Right atrium auricular region (tissue), 2 donors: ENCODE measurements around the gene OSTC. TPM values are rescaled to one million over a fixed set of nuclear protein-coding genes. Genes with fewer than 3 reads are reported as not detected.
A peak's percentile ranks its signal among the peaks of the same experiment; 100 is the strongest.

Source experiments
- DNase-seq: peaks from one replicate; pipeline ENCODE4 v3.0.0-alpha.2; 2019; ENCODE audit warnings: low spot score
- H3K27ac ChIP-seq, 2 donors: fragments of 200-600 bp; sonication (generic); 1 replicate in 1 of 2; 2 replicates in 1 of 2; pipeline ENCODE4 v1.5.1; 2016 to 2019
- H3K27me3 ChIP-seq, 2 donors: fragments of 200-600 bp; sonication (generic); one replicate each; pipeline versions ENCODE4 v1.5.1 to v1.6.0; 2017 to 2019
- H3K36me3 ChIP-seq: fragments of 200-600 bp; sonication (generic); one replicate; pipeline ENCODE4 v1.5.1; 2016
- H3K4me1 ChIP-seq, 2 donors: fragments of 200-600 bp; sonication (generic); one replicate each; pipeline versions ENCODE4 v1.5.1 to v1.6.0; 2017 to 2019
- H3K4me3 ChIP-seq, 2 donors: fragments of 200-600 bp; sonication (generic); 1 replicate in 1 of 2; 2 replicates in 1 of 2; pipeline ENCODE4 v1.5.1; 2017 to 2019; ENCODE audit warnings: mild to moderate bottlenecking in 1 of 2, moderate library complexity in 1 of 2
- H3K9me3 ChIP-seq, 2 donors: fragments of 200-600 bp; sonication (generic); one replicate each; pipeline ENCODE4 v1.5.1; 2019
- total RNA-seq, 2 donors: library from RNA; depleted of rRNA; stranded (reverse); fragments of >200 nt; gene quantifications; one replicate each; pipeline ENCODE4 v1.1.0, GENCODE V29; 2016
- TF ChIP-seq, protein P1 (sequence below), 2 donors: fragments of 200-600 bp; sonication (generic); IDR thresholded peaks; one replicate each; pipeline ENCODE4 v1.5.1; 2019; ENCODE audit warnings: antibody characterized with exemption in 2 of 2

Gene OSTC
- total RNA-seq, 2 donors from 2014 or later: 29.8 to 43.3 TPM

DNA sequence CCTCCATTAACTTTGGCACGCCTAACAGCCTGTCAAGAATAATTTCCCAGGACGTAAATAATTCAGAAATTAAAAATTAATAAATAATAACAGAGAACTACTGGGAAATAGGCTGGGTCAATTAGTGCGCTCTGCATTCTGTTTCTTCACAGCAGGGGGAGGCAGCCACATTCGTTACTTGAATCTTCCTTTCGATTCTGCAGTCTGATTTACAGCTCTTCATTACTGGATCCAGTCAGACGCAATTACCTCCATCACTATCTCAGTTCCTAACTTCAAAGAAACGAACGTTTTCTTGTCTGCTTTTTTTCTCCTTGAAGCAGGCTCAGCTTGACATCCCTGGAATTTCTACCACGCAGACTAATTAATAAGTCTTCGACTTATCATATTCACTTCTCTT is 39.0 kb upstream of the OSTC start:
- H3K9me3 ChIP-seq: peaks cover 0 to 2% of the 10 kb centered on the region in 2 donors
- no peaks in the 10 kb centered on the region for H3K36me3 ChIP-seq
- H3K4me3 ChIP-seq: peak overlapping the region in 1 of 2 donors; percentile 30
- no peaks in the 10 kb centered on the region for H3K27me3 ChIP-seq
- no peak overlapping the region for H3K27ac ChIP-seq
- DNase-seq: no peak
- TF ChIP-seq, protein P1, sequence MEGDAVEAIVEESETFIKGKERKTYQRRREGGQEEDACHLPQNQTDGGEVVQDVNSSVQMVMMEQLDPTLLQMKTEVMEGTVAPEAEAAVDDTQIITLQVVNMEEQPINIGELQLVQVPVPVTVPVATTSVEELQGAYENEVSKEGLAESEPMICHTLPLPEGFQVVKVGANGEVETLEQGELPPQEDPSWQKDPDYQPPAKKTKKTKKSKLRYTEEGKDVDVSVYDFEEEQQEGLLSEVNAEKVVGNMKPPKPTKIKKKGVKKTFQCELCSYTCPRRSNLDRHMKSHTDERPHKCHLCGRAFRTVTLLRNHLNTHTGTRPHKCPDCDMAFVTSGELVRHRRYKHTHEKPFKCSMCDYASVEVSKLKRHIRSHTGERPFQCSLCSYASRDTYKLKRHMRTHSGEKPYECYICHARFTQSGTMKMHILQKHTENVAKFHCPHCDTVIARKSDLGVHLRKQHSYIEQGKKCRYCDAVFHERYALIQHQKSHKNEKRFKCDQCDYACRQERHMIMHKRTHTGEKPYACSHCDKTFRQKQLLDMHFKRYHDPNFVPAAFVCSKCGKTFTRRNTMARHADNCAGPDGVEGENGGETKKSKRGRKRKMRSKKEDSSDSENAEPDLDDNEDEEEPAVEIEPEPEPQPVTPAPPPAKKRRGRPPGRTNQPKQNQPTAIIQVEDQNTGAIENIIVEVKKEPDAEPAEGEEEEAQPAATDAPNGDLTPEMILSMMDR (IDR thresholded peaks at IDR 0.05): peak in 1 of 2 donors; percentile 30
- H3K4me1 ChIP-seq: no peaks in the 10 kb centered on the region

DNA sequence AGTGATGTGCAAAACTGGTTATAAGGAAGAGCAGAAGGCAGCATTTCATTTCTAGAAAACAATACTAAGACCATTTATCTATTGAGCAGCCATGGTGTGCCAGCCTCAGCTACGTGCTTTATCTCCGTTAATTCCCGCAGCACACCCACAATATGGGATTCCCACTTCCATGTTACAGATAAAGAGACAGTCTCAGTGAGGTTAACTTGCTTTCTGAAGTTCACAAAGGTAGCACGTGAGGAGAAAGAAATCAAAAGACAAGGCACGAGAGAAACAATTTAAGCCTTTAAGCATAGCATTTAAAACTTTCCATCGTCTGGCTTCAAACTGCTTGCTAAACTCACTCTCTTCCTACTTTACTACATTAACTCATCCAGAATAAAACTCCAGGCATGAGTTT is 38.0 kb upstream of the OSTC start:
- H3K36me3 ChIP-seq: no peaks in the 10 kb centered on the region
- TF ChIP-seq, protein P1 (IDR thresholded peaks at IDR 0.05): no peak
- no peak overlapping the region for H3K27ac ChIP-seq
- no peaks in the 10 kb centered on the region for H3K4me1 ChIP-seq
- H3K9me3 ChIP-seq: no peaks in the 10 kb centered on the region
- no peaks in the 10 kb centered on the region for H3K27me3 ChIP-seq
- no peak overlapping the region for H3K4me3 ChIP-seq
- no peak for DNase-seq

DNA sequence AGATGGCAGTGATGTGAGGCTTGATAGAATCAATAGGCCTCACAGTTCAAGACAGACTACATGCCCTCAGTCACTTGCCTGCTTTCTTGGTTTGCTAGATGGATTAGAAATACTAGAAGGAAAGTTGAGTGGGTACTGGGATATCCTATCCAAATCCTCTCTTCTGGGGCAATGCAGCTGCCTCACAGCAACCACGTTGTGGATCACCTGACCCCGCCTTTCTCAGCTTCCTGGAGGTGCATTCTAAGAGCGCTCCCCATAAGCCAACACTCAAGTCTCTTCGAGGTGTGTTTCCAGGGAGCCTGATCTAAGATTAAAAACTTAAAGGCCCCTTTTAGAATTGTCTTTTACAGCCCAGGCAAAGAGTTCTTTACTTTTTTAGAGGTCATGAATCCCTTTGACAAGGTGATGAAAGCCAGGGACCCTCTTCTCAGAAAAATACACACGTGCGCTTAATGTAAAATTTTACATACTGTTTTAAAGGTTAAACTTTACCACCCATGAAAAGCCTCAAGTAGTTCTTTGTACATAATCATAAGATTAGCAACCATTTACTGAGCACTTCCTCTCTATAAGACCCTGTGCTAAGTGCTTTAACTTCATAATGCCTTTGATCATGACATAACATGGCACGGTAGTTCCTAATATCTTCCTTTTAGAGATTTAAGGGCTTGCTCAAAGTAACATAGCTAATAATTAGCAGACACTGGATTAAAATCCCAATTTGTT is 30.9 kb upstream of the OSTC start:
- Histone ChIP-seq H3K4me1 (peaks cover 0 to 35% of the 10 kb centered on the region in 2 donors), H3K4me3 (peak overlapping the region; percentile 58 to 76), H3K9me3 (no peaks in the 10 kb centered on the region), H3K36me3 (peaks cover 27% of the 10 kb centered on the region), H3K27ac (peak overlapping the region; percentile 76 to 78), H3K27me3 (no peaks in the 10 kb centered on the region)
- TF ChIP-seq, protein P1 (IDR thresholded peaks at IDR 0.05): no peak
- no peak for DNase-seq

DNA sequence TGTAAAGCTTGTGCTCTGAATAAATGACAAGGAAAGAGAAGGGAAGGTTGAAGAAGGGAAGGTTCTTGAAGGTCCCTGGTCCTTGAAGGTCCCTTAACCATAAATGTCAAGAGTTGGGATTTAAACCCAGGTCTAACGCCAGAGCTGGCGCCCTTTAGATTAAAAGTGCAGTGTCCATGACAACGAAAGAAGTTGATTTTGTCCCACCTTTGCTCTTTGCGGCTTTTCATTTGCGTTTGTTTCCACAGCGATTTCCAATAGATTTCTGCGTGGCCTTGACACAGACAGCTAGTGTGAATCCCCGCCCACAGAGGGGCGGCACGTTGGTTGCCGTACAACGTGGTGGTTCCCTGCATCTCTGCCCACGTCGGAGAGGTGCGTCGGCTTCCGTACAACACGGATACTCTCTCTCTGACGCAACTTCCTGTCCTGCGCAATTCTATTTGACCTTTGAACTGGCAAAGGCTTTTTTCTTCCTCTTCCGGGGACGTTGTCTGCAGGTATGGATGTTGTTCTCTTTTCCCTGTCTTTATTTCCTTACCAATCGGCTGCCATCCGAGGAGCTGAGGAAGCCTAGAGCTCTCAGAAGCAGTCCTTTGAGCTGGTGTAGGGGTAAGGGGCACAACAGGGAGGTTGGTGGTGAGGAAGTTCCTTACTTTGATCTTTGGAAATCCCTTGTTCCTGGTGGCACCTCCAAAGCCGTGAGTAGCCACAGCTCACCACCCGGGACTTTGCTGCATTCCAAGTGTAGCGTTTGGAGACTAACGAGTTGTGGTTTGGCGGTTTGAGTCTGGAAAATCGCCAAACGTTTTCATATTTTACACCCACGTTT is 30.1 kb upstream of the OSTC start, which contains the start of gene RPL34:
TSS of gene RPL34 (plus strand) at position 476 of the 832 bp plus-strand sequence. CDS start 1,384 bp downstream, outside the sequence.
- Histone ChIP-seq H3K27me3 (no peaks in the 10 kb centered on the region), H3K9me3 (no peaks in the 10 kb centered on the region), H3K4me3 (peak within 1 kb of the TSS; percentile 58 to 76), H3K27ac (peak within 1 kb of the TSS; percentile 76 to 78), H3K36me3 (peaks cover 35% of the 10 kb centered on the region), H3K4me1 (peaks cover 0 to 35% of the 10 kb centered on the region in 2 donors)
- peak; percentile 98 for DNase-seq
- TF ChIP-seq, protein P1 (IDR thresholded peaks at IDR 0.05): no peak

DNA sequence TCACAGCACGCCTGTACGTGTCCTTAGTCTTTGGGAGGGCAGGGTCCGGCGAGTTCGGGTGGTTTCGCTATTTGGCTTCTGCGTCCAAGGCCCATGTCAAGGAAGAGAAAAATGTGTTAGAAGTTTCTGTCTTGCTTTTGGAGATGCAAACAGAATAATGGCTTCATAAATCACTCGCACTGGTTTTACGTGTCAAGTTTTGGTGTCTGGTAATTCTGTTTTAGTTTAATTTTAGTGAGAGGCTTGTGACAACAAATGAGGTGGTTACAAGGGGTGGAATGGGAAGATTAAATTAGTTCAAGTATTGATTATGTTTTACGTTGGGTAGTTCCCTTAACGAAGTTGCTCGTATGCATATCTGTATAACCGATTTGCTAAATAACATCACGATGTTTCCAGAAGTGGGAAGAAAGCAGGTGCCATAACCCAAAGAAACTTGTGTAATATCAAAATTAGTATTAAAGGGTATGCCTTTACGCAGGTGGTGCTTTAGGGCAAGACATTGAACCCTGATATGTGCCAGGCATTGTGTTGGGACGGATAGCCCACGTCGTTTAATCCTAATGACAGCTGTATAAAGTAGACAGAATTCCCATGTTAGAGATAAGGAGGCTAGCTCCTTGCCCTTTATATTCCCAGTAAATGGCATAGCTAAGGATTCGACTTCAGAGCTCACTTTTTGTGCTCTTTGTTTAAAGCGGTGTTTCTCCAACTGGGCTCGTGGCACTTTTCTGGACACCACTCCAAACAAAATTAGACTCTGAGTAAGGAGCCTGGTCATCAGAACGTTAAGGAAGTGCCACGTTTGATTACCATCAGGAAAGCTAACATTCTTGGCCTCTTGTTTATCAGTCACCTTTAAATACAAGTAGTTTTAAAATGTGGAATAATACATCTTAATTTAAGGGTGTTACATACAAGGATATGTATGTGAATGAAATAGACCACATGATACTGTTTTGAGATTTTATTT is 29.2 kb upstream of the OSTC start:
- Histone ChIP-seq H3K36me3 (peaks cover 44% of the 10 kb centered on the region), H3K27ac (peak overlapping the region; percentile 76 to 78), H3K27me3 (no peaks in the 10 kb centered on the region), H3K4me3 (peak overlapping the region; percentile 58 to 76), H3K9me3 (no peaks in the 10 kb centered on the region), H3K4me1 (peaks cover 0 to 35% of the 10 kb centered on the region in 2 donors)
- DNase-seq: no peak
- TF ChIP-seq, protein P1 (IDR thresholded peaks at IDR 0.05): no peak
